HG02870 (cell line): ENCODE measurements around the gene CMIP.

ENCODE experiments used
- ATAC-seq: cut with Tn5 transposase; IDR thresholded peaks from one replicate; pipeline ENCODE4 v1.9.1; 2021; ENCODE audit warnings: mild to moderate bottlenecking, moderate library complexity; ENCODE audit not compliant: unreplicated experiment

Gene CMIP

GRCh38 chr16:81694494-81695280, 250.1 kb downstream of the CMIP start:
- no peak for ATAC-seq

GRCh38 chr16:81695321-81696165, 250.9 kb downstream of the CMIP start:
- no peak for ATAC-seq

DNA sequence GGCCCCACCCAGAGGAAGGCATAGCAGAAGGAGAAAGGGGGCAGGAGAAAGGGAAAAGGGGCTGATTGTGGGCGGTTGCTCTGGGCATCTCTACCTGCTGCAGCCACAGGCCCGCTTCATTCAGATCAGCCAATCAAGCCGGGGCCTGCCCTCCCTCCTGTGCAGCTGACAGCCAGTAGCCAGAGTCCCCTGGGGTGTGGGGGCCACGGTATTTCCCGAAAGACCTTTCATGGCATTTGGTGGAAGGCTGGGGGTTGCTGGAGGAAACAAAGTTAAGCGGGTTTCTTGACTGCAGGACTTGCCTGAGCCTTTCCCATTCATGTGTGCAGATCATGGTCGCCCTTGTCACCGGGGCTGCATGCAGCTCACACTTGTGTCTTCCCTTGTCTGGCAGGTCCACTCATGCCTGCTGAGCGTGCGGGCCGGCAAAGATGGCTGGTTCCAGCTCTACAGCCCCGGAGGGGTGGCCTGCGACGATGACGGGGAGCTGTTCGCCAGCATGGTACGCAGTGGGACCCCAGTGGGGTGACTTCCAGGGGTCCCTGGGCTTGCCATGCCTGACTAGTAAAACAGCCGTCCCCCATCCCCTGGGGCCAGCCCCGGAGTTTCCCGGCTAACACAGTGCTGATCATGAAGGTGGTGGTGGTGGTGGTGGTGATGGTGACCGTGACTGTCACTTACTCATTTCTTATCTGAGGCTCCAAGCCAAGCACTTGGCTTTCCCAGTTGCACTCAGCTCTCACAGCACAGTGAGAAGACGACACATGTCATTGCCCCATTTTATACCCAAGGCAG, 251.8 kb downstream of the CMIP start:
- ATAC-seq = no peak

- no peak for ATAC-seq
Observed at GRCh38 chr16:81696961-81697615, 252.5 kb downstream of the CMIP start.

DNA sequence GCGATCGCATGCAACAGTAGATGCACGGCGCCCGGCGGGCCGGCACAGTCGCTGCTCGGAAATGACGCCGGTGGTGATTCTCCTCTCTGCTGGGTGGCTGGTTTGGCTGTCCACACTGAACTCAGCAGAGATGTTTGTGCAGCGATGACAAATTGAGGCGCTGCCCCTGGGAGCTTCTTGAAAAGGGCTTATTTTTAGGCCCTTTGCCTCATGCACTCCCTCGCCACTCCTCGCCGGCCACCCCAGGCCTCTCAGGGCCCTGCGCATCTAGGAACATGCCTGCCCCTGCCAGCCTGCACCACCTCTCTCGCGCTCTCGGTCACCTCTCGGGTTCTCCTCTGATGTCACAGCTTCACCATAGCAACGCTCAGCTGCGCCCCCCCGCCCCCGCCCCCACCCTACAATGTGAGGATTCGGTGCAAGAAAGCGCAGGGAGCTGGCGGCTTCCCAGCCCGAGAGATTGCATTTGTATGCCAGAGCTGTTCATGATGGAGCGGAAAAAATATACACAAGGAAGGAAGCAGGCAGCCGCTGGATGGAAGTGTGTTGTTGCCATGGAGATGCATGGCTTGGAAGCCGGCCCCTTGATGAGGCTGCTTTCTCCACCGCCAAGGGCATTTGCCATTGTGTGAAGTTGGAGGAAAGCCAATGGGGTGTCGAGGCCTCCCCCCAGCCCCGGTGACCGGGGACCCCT, 253.2 kb downstream of the CMIP start:
- no peak for ATAC-seq

GRCh38 chr16:81698310-81698641, 253.7 kb downstream of the CMIP start:
- ATAC-seq = no peak

GRCh38 chr16:81699596-81699995, 255.0 kb downstream of the CMIP start:
- ATAC-seq = no peak

GRCh38 chr16:81700071-81700779, 255.6 kb downstream of the CMIP start:
- no peak for ATAC-seq

DNA sequence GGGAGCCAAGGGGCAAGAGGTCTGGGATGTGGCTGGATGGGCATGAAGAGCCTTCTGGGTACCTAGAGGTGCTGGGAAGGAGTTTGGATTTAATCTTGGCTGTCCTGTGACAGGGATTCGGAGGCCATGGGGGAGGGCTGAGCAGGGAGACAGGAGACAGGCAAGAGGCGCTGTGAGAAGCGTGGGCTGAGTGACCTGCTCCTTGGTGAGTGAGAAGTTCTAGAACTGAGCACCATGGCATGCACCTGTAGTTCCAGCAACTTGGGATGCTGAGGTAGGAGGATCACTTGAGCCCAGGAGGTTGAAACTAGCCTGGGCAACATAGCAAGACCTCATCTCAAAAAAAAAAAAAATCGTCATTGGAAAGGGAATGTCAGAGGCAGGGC, 256.2 kb downstream of the CMIP start:
- no peak for ATAC-seq

DNA sequence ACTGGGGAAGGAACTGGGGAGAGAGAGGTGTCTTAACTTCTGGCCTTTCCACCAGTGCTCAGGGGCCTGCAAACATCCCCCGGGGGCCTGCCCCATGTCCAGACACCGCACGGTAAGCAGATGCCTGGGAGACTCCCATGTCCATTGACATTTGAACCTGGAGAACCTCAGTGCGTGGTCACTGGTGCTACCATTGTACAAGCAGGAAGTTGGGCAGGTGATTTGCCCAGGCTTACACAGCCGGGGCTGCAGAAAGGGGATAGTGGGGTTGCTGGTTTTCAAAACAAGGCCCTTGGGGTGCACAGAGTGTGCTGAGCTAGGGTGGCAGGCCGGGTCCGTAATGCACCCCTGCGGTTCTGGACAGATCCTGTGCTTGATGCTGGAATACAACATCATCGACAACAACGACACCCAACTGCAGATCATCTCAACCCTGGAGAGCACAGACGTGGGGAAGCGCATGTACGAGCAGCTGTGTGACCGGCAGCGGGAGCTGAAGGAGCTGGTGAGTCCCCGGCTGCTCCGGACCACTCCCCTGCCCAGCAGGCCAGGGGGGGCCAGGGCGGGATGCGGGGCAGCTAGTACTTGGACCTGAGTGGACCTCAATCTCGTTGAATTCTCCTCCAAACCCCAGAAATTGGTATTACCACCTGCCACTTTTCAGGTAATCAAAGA, 256.8 kb downstream of the CMIP start:
- no peak for ATAC-seq

GRCh38 chr16:81702506-81702905, 257.9 kb downstream of the CMIP start:
- ATAC-seq = no peak

DNA sequence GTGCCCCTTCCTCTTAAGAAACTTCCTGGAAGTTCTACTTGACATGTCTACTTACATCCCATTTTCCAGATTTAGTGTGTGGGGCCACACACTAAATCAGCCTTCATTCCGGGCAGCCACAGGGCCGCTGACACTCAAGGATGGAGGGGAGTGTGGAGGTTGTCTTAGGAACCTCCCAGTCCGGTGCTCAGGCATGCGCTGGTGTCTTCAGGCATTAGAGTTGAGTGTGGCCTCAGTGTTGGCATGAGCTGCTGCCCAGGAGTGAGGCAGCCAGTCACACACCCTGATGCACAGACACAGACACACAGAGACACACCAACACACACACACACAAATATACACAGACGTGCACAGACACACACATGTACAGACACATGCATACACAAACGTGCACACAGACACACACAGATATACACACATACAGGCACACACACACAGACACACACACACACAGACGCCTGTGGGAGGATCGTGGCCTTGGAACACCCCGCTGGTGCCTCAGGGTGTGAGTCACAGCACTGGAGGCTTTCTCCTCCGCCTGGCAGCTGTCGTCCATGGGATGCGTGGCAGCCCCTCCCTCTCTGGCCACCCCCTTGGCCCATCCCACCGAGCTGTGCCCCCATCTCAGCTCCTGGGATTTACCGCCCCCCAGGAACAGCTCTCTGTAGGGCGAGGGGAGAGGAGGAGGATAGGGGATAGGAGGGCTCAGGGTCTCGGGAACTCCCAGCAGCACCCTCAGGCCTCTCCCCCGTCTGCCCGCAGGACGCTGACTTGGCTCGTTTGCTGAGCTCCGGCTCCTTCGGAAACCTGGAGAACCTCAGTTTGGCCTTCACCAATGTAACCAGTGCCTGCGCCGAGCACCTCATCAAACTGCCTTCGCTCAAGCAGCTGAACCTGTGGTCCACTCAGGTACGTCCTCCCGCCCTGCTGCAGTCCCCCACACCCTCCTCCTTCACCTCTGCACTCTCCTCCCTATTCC, 258.9 kb downstream of the CMIP start:
- no peak for ATAC-seq

DNA sequence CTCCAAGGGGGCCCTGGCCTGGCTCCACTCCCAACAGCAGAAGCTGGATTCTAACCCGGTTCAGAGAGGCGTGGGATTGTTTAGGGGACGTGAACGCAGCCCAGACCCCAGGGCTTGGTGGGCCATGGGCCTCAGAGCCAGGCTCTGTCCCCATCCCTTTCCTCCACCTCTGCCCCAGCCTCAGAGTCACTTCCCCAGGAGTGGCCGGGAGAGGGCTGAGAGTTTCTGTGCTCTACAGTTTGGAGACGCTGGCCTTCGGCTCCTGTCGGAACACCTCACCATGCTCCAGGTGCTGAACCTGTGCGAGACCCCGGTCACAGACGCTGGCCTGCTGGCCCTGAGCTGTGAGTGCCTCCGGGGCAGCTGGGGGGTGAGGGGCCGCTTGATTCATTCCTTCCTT, 260.7 kb downstream of the CMIP start:
- no peak for ATAC-seq

DNA sequence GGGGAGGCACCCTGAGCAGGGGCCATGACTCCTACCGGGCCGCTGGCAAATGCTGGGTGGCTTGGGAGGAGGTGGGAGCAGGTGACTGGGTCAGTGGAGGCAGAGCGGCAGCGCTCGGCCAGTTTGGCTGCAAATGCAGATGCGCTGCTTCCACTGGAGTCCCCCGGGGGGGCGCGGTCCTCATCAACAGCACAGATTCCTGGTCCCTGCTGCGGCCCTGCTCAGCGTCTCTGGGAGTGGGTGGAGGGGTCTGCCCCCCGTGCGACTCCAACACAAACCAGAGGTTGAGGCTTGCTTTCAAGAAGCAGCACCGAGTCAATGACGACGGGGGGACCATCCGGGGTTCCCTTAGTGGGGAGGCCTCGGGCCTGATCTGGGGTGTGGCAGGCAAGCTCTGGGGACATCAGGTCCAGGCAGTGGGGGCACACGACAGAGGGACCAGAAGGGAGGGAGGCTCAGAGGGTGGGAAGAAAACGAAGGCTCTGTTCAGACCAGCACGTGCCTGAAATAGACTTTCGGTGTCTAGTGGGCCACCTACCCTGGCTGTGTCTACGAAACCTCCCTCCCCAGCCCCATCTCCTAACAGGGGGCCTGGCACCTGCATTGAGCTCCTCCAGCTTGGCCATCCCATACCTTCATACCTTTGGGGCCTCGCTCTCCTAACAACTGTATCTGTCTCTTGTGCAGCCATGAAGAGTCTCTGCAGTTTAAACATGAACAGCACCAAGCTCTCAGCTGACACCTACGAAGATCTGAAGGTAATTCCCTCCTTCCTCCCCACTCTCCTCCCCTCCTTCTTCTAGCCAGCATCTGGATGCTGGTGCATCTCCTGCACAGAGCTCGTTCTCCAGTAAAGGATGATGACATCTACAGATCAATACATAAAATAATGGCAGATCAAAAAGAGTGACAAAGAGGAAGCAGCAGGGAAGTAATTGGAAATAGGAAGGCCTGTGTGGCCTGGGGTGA, 262.0 kb downstream of the CMIP start:
- no peak for ATAC-seq

GRCh38 chr16:81707411-81708265, 263.0 kb downstream of the CMIP start:
- no peak for ATAC-seq
